Endodermal cell (in vitro differentiated cells): ENCODE data around the gene ANGPTL2. TPM values are rescaled to one million over a fixed set of nuclear protein-coding genes. Genes with fewer than 3 reads are reported as not detected.

Experiments used
- DNase-seq: peaks from one replicate; pipeline ENCODE4 v3.0.0-alpha.2; 2017
- H3K27ac ChIP-seq: 2 replicates; pipeline ENCODE4 v1.5.1; 2013; ENCODE audit warnings: mild to moderate bottlenecking, low read depth, low read length, moderate library complexity
- H3K27me3 ChIP-seq: 2 replicates; pipeline ENCODE4 v1.6.1; 2013; ENCODE audit warnings: mild to moderate bottlenecking, low read length, moderate library complexity; ENCODE audit not compliant: insufficient read depth, control insufficient read depth, poor library complexity, severe bottlenecking
- H3K36me3 ChIP-seq: 2 replicates; pipeline ENCODE4 v1.7.0; 2013; ENCODE audit warnings: mild to moderate bottlenecking, low read length, moderate library complexity; ENCODE audit not compliant: control insufficient read depth, insufficient read depth
- H3K4me1 ChIP-seq: one replicate; pipeline ENCODE4 v1.7.0; 2013; ENCODE audit warnings: low read length; ENCODE audit not compliant: control insufficient read depth, insufficient read depth
- H3K4me3 ChIP-seq: 2 replicates; pipeline ENCODE4 v1.5.1; 2013; ENCODE audit warnings: mild to moderate bottlenecking, low read length, moderate library complexity
- H3K9ac ChIP-seq: 2 replicates; pipeline ENCODE4 v1.6.1; 2013; ENCODE audit warnings: mild to moderate bottlenecking, low read length, moderate library complexity; ENCODE audit not compliant: poor library complexity, severe bottlenecking; ENCODE audit errors: extremely low read depth
- H3K9me3 ChIP-seq: 2 replicates; pipeline ENCODE4 v1.6.1; 2013; ENCODE audit warnings: mild to moderate bottlenecking, low read length, moderate library complexity; ENCODE audit not compliant: control insufficient read depth
- H3K27ac Mint-ChIP-seq: 2 replicates; pipeline ENCODE4 v1.8.0; 2020; ENCODE audit warnings: mixed read lengths
- H3K27me3 Mint-ChIP-seq: 2 replicates; pipeline ENCODE4 v1.8.0; 2021; ENCODE audit warnings: mild to moderate bottlenecking, mixed read lengths; ENCODE audit not compliant: insufficient read depth
- H3K36me3 Mint-ChIP-seq: 2 replicates; pipeline ENCODE4 v1.8.0; 2020; ENCODE audit warnings: low read depth, mixed read lengths
- H3K4me1 Mint-ChIP-seq: 2 replicates; pipeline ENCODE4 v1.8.0; 2020; ENCODE audit warnings: mixed read lengths
- H3K4me3 Mint-ChIP-seq: 2 replicates; pipeline ENCODE4 v1.8.0; 2020; ENCODE audit warnings: mild to moderate bottlenecking, moderate library complexity, mixed read lengths
- H3K9me3 Mint-ChIP-seq: 2 replicates; pipeline ENCODE4 v1.8.0; 2020; ENCODE audit warnings: mild to moderate bottlenecking, mixed read lengths
- CTCF ChIP-seq: fragments of 200-600 bp; sonication (generic); conservative IDR thresholded peaks from 2 replicates; pipeline ENCODE4 v1.5.0; 2021; ENCODE audit warnings: antibody characterized with exemption, mild to moderate bottlenecking
- WGBS, 2 experiments: methylation state at CpG; one replicate each; pipeline versions ENCODE4 v1.1.5 to v1.1.7; 2013; ENCODE audit warnings: missing lambda C conversion rate in 2 of 2, mixed read lengths in 1 of 2; ENCODE audit not compliant: insufficient coverage in 1 of 2, insufficient read length in 1 of 2; 5-methylcytosine and 5-hydroxymethylcytosine counted together
- total RNA-seq, 2 donors: library from RNA; stranded (reverse); fragmentation: NEBNext Ultra II Directional in 1 of 2; extraction: Animal tissue kit (Norgen Biotek cat#: 25700) in 1 of 2; gene quantifications; 2 replicates in 1 of 2; 3 replicates in 1 of 2; pipeline ENCODE4 v1.2.1, GENCODE V29; 2021

ANGPTL2 gene
- total RNA-seq, 2 donors from 2014 or later, result 14.8 to 17.1 TPM

DNA sequence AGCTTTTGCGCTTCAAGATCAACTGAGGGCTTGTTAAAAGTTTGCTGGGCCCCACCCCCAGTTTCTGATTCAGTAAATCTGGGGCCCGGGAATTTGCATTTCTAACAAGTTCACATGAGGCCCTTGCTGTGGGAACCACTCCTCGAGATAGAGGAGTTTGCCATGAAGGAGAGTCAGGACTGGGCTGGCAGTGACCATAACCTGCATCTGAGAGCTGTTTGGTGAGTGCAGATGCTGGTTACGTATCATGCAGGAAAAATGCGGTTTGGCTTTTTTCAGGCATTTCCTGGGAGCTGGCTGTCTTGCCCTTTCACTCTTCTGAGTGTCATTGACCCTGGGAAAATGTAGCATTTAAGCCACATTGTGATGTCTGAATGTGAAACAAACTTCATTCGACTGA lies 9.4 kb upstream of the ANGPTL2 start:
- H3K36me3 Mint-ChIP-seq, result no peaks in the 10 kb centered on the region
- no peak overlapping the region for H3K9ac ChIP-seq
- peak overlapping the region; percentile 29 for H3K27ac ChIP-seq
- H3K4me1 ChIP-seq, result peaks cover 48% of the 10 kb centered on the region
- no peaks in the 10 kb centered on the region for H3K9me3 ChIP-seq
- no peaks in the 10 kb centered on the region for H3K36me3 ChIP-seq
- WGBS, 2 experiments, result 68 to 77% methylated on average over 6 of the region's 6 CpGs
- H3K4me1 Mint-ChIP-seq, result peaks cover 68% of the 10 kb centered on the region
- TF ChIP-seq CTCF, result no peak
- DNase-seq, result peak; percentile 40
- no peaks in the 10 kb centered on the region for H3K27me3 ChIP-seq
- no peaks in the 10 kb centered on the region for H3K9me3 Mint-ChIP-seq
- no peak overlapping the region for H3K4me3 ChIP-seq
- H3K27me3 Mint-ChIP-seq, result no peaks in the 10 kb centered on the region
- no peak overlapping the region for H3K27ac Mint-ChIP-seq
- no peak overlapping the region for H3K4me3 Mint-ChIP-seq

- H3K4me3 ChIP-seq, result no peak overlapping the region
- no peaks in the 10 kb centered on the region for H3K9me3 Mint-ChIP-seq
- no peaks in the 10 kb centered on the region for H3K36me3 ChIP-seq
- H3K27me3 ChIP-seq, result no peaks in the 10 kb centered on the region
- no peak overlapping the region for H3K4me3 Mint-ChIP-seq
- DNase-seq, result no peak
- no peaks in the 10 kb centered on the region for H3K9me3 ChIP-seq
- no peaks in the 10 kb centered on the region for H3K27me3 Mint-ChIP-seq
- H3K27ac ChIP-seq, result peak overlapping the region; percentile 52
- peaks cover 70% of the 10 kb centered on the region for H3K4me1 Mint-ChIP-seq
- WGBS, 2 experiments, result 82 to 85% methylated on average over 3 to 9 of the region's 10 CpGs
- peak overlapping the region; percentile 26 for H3K27ac Mint-ChIP-seq
- peaks cover 48% of the 10 kb centered on the region for H3K4me1 ChIP-seq
- H3K9ac ChIP-seq, result no peak overlapping the region
- H3K36me3 Mint-ChIP-seq, result no peaks in the 10 kb centered on the region
- TF ChIP-seq CTCF, result no peak
Measured at GRCh38 chr9:127130661-127131538, 8.5 kb upstream of the ANGPTL2 start.

DNA sequence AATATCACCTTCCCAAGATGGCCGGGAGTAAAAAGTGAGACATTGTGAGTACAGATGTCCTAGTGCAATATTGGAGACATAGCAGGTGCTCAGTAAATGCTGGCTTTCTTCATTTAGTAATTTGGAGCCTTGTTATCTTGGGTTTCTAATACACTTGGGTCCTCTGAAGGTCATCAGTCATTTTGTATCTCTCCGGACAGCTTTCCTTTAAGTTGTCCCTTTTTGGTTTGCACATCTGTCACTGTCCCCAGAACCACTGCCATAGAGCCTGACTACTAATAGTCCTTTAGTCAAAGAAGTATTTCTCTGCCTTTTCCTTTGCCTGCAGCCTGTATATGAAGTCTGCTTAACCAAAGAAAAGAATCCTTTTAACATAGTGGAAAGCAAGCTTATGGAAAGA lies 7.8 kb upstream of the ANGPTL2 start:
- Mint-ChIP-seq H3K9me3 (no peaks in the 10 kb centered on the region), H3K27me3 (peaks cover 3% of the 10 kb centered on the region), H3K4me3 (no peak overlapping the region), H3K4me1 (peaks cover 67% of the 10 kb centered on the region), H3K27ac (no peak overlapping the region), H3K36me3 (no peaks in the 10 kb centered on the region)
- Histone ChIP-seq H3K27ac (no peak overlapping the region), H3K27me3 (no peaks in the 10 kb centered on the region), H3K4me3 (no peak overlapping the region), H3K36me3 (no peaks in the 10 kb centered on the region), H3K9me3 (no peaks in the 10 kb centered on the region), H3K9ac (no peak overlapping the region), H3K4me1 (peaks cover 48% of the 10 kb centered on the region)
- no peak for TF ChIP-seq CTCF
- no peak for DNase-seq
- WGBS, 2 experiments, result 89 to 95% methylated on average over 2 of the region's 2 CpGs
